Measurements from ENCODE around the gene TEAD3. TPM values are rescaled to one million over a fixed set of nuclear protein-coding genes. Genes with fewer than 3 reads are reported as not detected.

Gene TEAD3
- total RNA-seq, 1 experiment from 2014 or later, result 27.0 TPM

DNA sequence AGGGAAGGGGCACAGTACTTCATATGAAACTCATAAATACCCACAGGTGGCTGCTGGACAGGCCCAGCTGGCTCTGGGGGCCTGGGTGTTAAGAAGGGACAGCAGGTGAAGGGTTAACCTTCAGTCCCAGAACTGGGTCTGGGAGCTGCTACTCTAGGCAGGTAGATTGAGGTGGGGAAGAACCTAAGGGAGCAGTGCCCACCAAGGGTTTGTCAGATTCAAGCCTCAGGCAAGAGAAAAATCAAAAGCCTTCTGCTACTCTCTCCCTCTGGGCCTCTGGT is 23.1 kb downstream of the TEAD3 start:
- no peak overlapping the region for H3K4ac ChIP-seq (ENCODE audit: low read depth, low read length)
- H3K14ac ChIP-seq (ENCODE audit: insufficient read depth, low read length), result no peak overlapping the region
- Mint-ChIP-seq H3K36me3 (ENCODE audit: insufficient read depth in 1 of 3, low read depth in 3 of 3) (peaks cover 42 to 82% (median 79%) of the 10 kb centered on the region in 3 experiments), H3K27me3 (ENCODE audit: low read depth) (peaks cover 1% of the 10 kb centered on the region; the same call in 1 of the 2 replicates), H3K4me3 (peak overlapping the region in 1 of 2 experiments; percentile 31; a peak in 2 of 5 replicates), H3K9me3 (peaks cover 6 to 7% of the 10 kb centered on the region in 2 experiments; a peak in 4 of 5 replicates), H3K4me1 (peaks cover 23 to 44% of the 10 kb centered on the region in 2 experiments), H3K27ac (peak overlapping the region in 1 of 3 experiments; percentile 89; a peak in 3 of 7 replicates)
- no peak overlapping the region for H4K91ac ChIP-seq (ENCODE audit: insufficient read length, low read depth, low read length)
- H4K5ac ChIP-seq (ENCODE audit: insufficient read length, low read depth, low read length), result no peak overlapping the region
- no peak overlapping the region for H4K8ac ChIP-seq (replicated peaks; ENCODE audit: insufficient read length, low read depth, low read length)
- no peak overlapping the region for H2BK5ac ChIP-seq (ENCODE audit: insufficient read length, low read length)
- no peaks in the 10 kb centered on the region for H3K27me3 ChIP-seq (ENCODE audit: insufficient read depth, low read length)
- no peaks in the 10 kb centered on the region for H3K9me3 ChIP-seq (ENCODE audit: control insufficient read depth, low read depth, low read length)
- H2BK120ac ChIP-seq (ENCODE audit: low read depth, low read length, poor library complexity, severe bottlenecking), result no peak overlapping the region
- H3K23me2 ChIP-seq (ENCODE audit: insufficient read length, low read depth, low read length, poor library complexity, severe bottlenecking), result peaks cover 11% of the 10 kb centered on the region
- H3K4me2 ChIP-seq (ENCODE audit: insufficient read depth, insufficient read length, low read length), result no peak overlapping the region
- no peak overlapping the region for H2BK15ac ChIP-seq (ENCODE audit: low read depth, low read length)
- H2AFZ ChIP-seq (ENCODE audit: low read length), result no peak overlapping the region
- H3K79me2 ChIP-seq (ENCODE audit: insufficient read depth, low read length), result peaks cover 13% of the 10 kb centered on the region; the same call in 1 of the 2 replicates
- H4K20me1 ChIP-seq (ENCODE audit: control insufficient read depth, insufficient read depth, insufficient read length), result no peaks in the 10 kb centered on the region
- no peak overlapping the region for H3T11ph ChIP-seq (ENCODE audit: low read length)
- H2BK12ac ChIP-seq (ENCODE audit: insufficient read length, low read depth, low read length), result no peak overlapping the region
- H2BK20ac ChIP-seq (ENCODE audit: low read depth, low read length, poor library complexity, severe bottlenecking), result no peak overlapping the region
- H3K4me1 ChIP-seq (ENCODE audit: insufficient read depth, low read length), result 0 out of 2 replicates have a peak, but pooled peaks cover 3% of the 10 kb centered on the region
- no peak overlapping the region for H3K9ac ChIP-seq (ENCODE audit: extremely low read depth, insufficient read length, low read length)
- no peak overlapping the region for H3K27ac ChIP-seq (ENCODE audit: insufficient read length, low read depth, low read length)
- H3K18ac ChIP-seq (ENCODE audit: insufficient read length, low read depth, low read length), result no peak overlapping the region
- TF ChIP-seq, protein P1, sequence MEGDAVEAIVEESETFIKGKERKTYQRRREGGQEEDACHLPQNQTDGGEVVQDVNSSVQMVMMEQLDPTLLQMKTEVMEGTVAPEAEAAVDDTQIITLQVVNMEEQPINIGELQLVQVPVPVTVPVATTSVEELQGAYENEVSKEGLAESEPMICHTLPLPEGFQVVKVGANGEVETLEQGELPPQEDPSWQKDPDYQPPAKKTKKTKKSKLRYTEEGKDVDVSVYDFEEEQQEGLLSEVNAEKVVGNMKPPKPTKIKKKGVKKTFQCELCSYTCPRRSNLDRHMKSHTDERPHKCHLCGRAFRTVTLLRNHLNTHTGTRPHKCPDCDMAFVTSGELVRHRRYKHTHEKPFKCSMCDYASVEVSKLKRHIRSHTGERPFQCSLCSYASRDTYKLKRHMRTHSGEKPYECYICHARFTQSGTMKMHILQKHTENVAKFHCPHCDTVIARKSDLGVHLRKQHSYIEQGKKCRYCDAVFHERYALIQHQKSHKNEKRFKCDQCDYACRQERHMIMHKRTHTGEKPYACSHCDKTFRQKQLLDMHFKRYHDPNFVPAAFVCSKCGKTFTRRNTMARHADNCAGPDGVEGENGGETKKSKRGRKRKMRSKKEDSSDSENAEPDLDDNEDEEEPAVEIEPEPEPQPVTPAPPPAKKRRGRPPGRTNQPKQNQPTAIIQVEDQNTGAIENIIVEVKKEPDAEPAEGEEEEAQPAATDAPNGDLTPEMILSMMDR (conservative IDR thresholded peaks at IDR 0.05), result no peak
- DNase-seq, result peak; percentile 52
- no peak overlapping the region for H3K56ac ChIP-seq (ENCODE audit: insufficient read length, low read depth, low read length)
- H3K79me1 ChIP-seq (ENCODE audit: insufficient read depth, low read depth, low read length, poor library complexity, severe bottlenecking), result peaks cover 3% of the 10 kb centered on the region
- no peak overlapping the region for H2AK5ac ChIP-seq (ENCODE audit: insufficient read length, low read length)
- H3K23ac ChIP-seq (ENCODE audit: insufficient read length, low read depth, low read length), result no peak overlapping the region
